GM21515 (cell line): ENCODE results near the gene TSPAN32.

ENCODE experiments used
- ATAC-seq: cut with Tn5 transposase; IDR thresholded peaks from one replicate; pipeline ENCODE4 v1.9.1; 2021; ENCODE audit not compliant: unreplicated experiment

TSPAN32 gene

GRCh38 chr11:2302896-2303626 is 1.2 kb downstream of the TSPAN32 start:
- no peak for ATAC-seq

DNA sequence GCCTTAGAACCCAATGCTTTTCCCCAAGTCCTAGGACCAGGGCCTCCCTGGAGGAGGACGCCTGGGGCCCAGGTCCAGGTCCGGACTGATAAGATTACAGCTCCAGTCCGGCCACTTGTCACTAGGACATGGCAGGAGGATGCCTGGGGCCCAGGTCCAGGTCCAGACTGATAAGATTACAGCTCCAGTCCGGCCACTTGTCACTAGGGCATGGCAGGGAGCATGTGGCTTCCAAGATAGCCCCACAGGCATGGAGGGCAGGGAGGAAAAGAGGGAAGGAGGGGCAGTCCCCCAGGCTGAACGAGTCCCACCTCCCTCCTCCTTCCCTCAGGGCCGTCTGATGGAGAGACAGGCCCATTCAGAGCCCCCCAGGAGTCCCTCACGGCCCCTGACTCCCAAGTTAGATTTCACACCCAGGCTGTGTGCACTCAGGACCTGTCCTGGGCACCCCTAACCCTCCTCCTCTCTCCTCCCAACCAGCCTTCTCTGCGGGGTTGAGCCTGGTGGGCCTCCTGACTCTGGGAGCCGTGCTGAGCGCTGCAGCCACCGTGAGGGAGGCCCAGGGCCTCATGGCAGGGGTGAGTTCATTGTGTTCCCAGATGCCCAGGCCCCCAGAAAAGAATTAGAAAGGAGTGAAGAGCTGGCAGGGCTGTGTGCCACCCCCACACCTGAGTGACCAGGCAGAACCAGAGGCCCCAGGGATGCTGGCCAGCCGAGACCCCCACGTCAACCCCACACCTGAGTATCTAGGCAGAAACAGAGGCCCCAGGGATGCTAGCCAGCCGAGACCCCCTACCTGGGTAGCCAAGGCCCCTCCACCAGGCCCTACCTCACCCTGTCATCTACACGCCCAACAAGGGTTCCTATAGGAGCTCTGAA is 2.1 kb downstream of the TSPAN32 start:
- ATAC-seq = no peak

DNA sequence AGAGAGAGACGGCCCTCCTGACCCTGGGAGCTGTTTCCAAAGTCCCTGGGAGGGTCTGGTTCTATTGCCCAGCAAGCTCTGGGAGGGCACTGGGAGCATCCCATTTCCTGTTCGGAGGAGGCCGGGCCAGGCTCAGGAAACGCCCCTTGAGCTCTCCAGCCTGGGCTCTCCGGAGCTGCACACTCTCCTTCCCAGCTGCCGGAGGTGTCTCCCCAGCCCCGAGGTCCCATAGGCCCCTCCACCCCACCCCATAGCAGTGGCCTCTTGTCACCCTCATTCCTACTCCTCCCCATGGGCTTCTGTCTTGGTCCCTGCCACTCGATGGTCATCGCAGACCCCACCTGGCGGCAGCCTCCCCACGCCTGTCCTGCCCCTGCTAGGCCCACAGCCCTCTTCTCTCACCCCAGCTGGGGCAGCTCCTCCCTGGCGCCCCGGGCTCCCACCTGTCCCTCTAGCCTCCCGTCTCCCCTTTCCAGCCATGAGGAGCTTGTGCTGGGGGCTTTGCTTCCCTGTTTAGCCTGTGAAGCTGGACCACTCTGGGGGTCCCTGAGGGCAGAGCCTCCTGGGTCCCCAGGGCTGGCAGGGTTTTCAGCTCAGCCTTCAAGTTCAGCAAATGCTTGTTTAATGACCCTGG is 2.8 kb downstream of the TSPAN32 start:
- ATAC-seq = no peak

- ATAC-seq = no peak
Measured at GRCh38 chr11:2305140-2305778, 3.4 kb downstream of the TSPAN32 start.

DNA sequence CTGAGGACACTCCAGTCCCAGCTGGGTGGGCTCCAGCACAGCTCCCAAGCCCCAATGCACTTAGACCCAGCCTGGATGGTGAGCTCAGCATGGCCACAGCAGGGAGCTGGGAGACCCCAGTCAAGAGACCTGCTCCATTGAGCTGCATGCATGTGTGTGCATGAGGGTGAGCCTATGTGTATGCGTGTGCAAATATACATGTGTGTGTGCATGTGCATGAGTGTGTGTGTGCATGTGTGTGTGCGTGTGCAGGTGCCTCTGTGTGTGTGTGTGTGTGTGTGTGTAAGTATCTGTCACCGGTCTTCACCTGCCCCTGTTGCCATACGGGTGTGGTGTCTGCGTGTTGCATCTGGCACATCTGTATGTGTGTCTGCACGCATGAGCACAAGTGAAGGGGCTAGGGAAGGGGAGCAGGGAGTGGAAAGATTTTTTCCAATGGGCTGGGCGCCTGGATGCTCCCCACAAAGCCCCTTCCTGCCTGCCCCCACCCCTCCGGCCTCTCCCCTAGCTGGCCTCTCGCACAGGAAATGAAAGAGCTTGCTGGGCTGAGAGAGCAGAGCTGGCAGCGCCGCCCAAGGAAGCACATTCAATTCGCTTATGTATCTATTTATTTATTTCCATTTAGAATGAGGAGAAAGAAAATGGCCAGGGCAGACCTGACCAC is 4.1 kb downstream of the TSPAN32 start:
- no peak for ATAC-seq

- ATAC-seq = no peak
Measured at GRCh38 chr11:2306452-2306823, 4.6 kb downstream of the TSPAN32 start.

DNA sequence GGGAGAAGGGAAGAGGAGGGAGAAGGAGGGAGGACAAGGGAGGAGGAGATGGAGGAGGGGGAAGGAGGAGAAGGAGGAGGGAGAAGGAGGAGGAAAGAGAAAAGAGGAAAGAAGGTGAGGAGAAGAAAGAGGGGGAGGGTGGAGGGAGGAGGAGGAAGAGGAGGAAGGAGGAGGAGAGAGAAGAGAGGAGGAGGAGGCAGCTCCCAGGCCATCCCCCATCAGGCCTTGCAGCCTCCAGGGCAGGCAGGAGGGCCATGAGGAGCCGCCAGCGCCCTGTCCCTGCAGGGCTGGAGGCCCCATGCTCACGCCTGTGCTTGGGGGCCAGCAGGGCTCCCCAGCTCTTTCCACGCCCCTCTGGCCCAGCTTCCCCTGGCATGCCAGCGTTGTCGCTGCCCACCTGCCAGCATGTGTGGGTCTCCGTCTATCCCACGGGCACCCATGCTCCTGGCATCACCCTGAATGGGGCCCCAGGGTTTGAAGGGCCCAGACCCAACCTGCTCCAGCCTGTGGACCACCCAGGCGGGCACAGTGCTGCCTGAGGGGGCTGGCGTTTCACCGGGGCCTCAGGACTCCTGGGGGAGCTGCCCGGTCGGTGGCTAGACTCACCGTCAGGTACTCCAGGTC is 5.2 kb downstream of the TSPAN32 start:
- no peak for ATAC-seq

- ATAC-seq = no peak
Measured at GRCh38 chr11:2307501-2308331, 5.9 kb downstream of the TSPAN32 start.

- no peak for ATAC-seq
Measured at GRCh38 chr11:2308713-2309112, 6.9 kb downstream of the TSPAN32 start.

GRCh38 chr11:2309251-2310072 is 7.6 kb downstream of the TSPAN32 start:
- ATAC-seq = no peak

DNA sequence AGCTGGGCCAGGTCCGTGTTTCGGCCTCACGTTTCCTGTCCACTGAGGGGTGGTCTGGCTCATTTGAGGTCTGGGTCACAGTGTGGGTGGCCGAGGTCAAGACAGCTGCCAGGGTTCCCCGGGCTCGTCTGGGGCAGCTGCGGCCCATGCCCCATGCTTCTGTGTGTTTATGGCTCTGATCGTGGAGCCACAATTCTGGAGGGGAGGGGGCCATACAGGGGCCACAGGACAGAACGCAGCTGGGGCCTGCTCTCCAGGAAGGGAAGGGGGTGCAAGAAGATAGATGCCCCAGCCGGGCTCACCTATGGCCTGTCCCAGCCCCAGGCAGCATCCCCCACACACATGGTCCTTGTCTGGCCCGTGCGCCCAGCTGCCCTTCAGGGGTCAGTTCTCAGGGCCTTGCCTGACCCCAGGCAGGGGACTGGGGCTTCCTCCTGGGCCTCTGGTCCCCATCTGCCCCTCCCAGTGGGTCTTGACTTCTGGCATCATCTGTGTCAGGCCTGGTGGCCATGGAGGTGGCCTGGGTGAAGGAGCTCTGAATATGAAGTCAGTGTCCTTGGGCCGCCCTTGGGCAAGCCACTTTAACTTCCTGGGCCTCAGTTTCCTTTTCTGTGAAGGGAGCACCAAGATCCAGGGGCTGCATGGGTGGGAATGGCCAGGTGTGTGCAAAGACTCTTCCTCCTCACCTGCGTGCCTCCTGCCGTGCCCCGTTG is 8.4 kb downstream of the TSPAN32 start:
- no peak for ATAC-seq

- no peak for ATAC-seq
Measured at GRCh38 chr11:2310786-2311352, 9.1 kb downstream of the TSPAN32 start.

GRCh38 chr11:2311353-2312133 is 9.7 kb downstream of the TSPAN32 start:
- ATAC-seq = no peak

DNA sequence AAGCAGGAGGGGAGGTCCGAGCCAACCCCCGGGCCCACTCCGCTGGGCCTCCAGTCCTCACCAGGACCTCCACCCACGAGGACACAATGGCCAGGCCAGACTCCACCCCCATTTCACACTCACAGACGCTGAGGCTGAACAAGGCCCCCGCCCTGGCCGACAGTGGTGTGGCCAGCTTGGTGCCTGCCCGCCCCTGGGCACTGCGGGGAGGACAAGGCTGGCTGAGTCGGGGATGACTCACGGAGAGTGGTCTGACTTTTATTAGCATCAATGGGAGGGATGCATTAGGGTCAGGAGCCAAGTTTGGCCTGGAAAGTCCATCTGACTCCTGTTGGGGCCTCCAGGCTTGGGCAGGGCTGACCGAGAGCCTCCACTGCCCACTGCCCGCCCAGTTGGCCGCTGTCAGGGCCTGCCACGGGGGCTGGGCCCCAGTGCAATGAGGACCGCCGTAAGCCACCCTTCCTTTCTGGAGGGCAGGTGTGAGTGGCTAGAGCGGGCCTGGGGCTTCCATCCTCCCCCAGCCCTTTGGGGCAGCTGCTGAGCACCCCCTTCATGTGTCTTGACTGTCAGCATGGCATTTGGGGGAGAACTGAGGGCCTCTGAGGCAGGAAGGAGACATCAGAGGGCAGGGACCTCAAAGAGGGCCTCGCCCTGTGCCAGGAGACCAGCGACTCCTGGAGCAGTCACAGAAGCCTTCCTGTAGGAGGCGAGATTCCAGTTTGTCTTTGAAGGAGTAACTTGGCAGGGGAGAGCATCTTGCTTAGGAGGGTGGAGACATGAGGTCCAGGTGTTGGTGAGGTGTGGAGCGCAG is 10.6 kb downstream of the TSPAN32 start:
- ATAC-seq = no peak

- ATAC-seq = no peak
Measured at GRCh38 chr11:2313051-2313951, 11.5 kb downstream of the TSPAN32 start.
